Central memory CD8-positive, alpha-beta T cell (primary cell): ENCODE data around the gene LY6G6C.
A peak's percentile ranks its signal among the peaks of the same experiment; 100 is the strongest.
"Not testable (repeated sequence)": the region's sequence is repeated elsewhere in the genome, so short reads cannot be mapped to it uniquely, and the experiment has no call there.

ENCODE experiments used
- ATAC-seq: fragments of 150-1000 bp; cut with Tn5 transposase; replicated peaks from 2 replicates; pipeline ENCODE4 v1.10.0; 2022; ENCODE audit warnings: mild to moderate bottlenecking, moderate FRiP score, moderate number of reproducible peaks; ENCODE audit not compliant: poor library complexity, severe bottlenecking; ENCODE audit errors: extremely low read depth
- DNase-seq, 2 donors: peaks; one replicate each; pipeline ENCODE4 v3.0.0; 2021; ENCODE audit warnings: low spot score in 2 of 2
- H3K27ac Mint-ChIP-seq: one replicate; pipeline ENCODE4 v1.8.0; 2022; ENCODE audit warnings: low read depth, mild to moderate bottlenecking, moderate library complexity, mixed read lengths
- H3K27me3 Mint-ChIP-seq: one replicate; pipeline ENCODE4 v1.8.0; 2022; ENCODE audit warnings: mixed read lengths
- H3K36me3 Mint-ChIP-seq: one replicate; pipeline ENCODE4 v1.8.0; 2022; ENCODE audit warnings: mild to moderate bottlenecking, moderate library complexity, mixed read lengths; ENCODE audit not compliant: insufficient read depth
- H3K4me1 Mint-ChIP-seq: one replicate; pipeline ENCODE4 v1.8.0; 2022; ENCODE audit warnings: mixed read lengths
- H3K4me3 Mint-ChIP-seq: one replicate; pipeline ENCODE4 v1.8.0; 2022; ENCODE audit warnings: mild to moderate bottlenecking, moderate library complexity, mixed read lengths
- H3K9me3 Mint-ChIP-seq: one replicate; pipeline ENCODE4 v1.8.0; 2022; ENCODE audit warnings: mixed read lengths

The LY6G6C gene

DNA sequence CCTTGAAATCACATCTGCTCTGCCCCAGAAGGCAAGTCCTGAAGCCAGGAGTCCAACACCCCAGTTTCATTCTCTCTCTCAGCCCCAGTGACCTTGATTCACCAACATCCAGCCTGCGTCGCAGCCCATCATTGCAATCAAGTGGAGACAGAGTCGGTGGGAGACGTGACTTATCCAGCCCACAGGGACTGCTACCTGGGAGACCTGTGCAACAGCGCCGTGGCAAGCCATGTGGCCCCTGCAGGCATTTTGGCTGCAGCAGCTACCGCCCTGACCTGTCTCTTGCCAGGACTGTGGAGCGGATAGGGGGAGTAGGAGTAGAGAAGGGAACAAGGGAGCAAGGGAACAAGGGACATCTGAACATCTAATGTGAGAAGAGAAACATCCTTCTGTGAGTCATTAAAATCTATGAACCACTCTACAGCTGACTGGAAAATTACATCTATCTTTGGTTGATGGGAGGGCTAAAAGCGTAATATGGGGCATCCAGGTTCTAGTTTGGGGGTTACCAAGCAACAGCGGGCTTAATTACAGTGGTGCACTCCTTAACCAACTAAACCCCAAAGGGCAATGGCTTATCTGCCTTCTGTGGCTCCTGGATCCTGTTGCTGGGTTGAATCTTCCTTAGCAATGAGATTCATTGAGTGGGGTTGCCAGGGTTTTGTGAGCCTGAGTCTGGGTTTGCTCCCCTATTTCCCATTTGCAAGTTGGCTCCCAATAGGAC, 3.9 kb downstream of the LY6G6C start:
- ATAC-seq (no peak), DNase-seq (no peak)
- no peaks in the 10 kb centered on the region for H3K9me3 Mint-ChIP-seq

DNA sequence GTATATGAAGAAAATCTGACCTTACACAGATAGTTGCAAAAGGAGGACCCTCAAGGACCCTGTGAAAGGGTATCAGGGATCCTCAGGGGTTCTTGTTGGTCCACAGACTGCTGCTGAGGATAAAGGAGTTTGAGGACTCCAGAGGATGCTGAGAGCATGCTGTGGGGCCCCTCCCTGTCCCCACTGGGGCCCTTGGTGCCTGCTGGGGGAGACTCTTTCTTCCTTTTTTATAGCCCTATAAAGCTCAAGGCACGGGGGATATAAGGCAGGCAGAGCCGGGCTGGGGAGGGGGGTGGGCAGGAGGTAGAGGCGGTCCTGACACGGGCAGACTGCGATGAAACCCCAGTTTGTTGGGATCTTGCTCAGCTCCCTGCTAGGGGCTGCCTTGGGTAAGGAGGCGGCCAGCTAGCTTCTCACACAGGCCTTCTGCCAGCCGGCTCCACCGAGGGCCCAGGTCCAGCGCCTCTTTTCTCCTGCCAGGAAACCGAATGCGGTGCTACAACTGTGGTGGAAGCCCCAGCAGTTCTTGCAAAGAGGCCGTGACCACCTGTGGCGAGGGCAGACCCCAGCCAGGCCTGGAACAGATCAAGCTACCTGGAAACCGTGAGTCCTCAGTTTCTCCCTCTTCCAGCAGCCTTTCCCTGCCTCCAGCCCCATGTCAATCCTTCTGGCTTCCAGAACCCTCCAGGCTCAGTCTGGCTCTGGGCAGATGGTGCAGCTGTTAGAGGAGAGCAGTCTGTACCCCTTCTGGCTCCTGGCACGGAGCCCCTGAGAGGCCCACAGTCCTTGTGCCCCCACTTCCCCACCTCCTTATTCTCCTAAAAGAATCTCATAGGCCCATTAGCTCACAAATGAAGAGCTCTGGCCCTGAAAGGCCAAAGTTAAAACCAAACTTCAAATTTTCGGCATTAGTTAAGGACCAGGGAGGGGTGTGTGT, 6.3 kb downstream of the LY6G6C start, which contains the start of gene LY6G6D:
Gene LY6G6D, plus strand, starts transcription at position 327 of the 937 bp plus-strand sequence. Its CDS starts 8 bp downstream, at position 335.
- H3K9me3 Mint-ChIP-seq, result no peaks in the 10 kb centered on the region
- ATAC-seq (no peak), DNase-seq (no peak)
- no peaks in the 10 kb centered on the region for H3K27me3 Mint-ChIP-seq
- no peak within 1 kb of the TSS for H3K27ac Mint-ChIP-seq
- no peak within 1 kb of the TSS for H3K4me3 Mint-ChIP-seq
- H3K4me1 Mint-ChIP-seq, result peaks cover 17% of the 10 kb centered on the region
- H3K36me3 Mint-ChIP-seq, result no peaks in the 10 kb centered on the region

More for the DNA sequence above, 3.9 kb downstream of the LY6G6C start:
- Mint-ChIP-seq H3K27me3 (no peaks in the 10 kb centered on the region), H3K27ac (no peak overlapping the region), H3K4me3 (no peak overlapping the region), H3K36me3 (no peaks in the 10 kb centered on the region), H3K4me1 (no peaks in the 10 kb centered on the region)

- Mint-ChIP-seq H3K9me3 (no peaks in the 10 kb centered on the region), H3K27me3 (no peaks in the 10 kb centered on the region), H3K4me3 (no peak overlapping the region), H3K27ac (no peak overlapping the region), H3K4me1 (peaks cover 17% of the 10 kb centered on the region), H3K36me3 (no peaks in the 10 kb centered on the region)
- ATAC-seq (no peak), DNase-seq (no peak)
These were observed 7.4 kb downstream of the LY6G6C start for GRCh38 chr6:31713991-31714684.

DNA sequence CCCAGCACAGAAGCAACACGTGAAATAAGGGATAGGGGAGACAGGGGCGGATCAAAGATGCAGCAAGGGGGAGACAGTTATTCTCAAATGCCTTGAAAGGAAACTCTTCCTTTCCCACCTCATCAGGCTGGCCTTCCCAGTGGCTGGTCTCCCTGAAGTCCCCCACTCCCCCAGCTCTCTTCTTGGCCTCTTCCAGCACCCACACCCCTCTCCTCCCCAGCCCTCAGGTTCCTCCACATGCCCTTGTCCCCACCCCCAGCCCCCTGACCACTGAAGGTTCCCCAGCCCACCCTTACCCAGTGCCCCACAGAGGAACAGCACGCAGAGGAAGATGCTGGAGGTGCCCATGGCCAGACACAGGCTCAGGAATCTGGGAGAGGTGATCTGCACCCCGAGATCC, 8.1 kb downstream of the LY6G6C start:
- H3K4me3 Mint-ChIP-seq, result no peak overlapping the region
- H3K36me3 Mint-ChIP-seq, result no peaks in the 10 kb centered on the region
- no peak overlapping the region for H3K27ac Mint-ChIP-seq
- H3K27me3 Mint-ChIP-seq, result no peaks in the 10 kb centered on the region
- ATAC-seq, result no peak
- H3K4me1 Mint-ChIP-seq, result peaks cover 17% of the 10 kb centered on the region
- no peak for DNase-seq
- no peaks in the 10 kb centered on the region for H3K9me3 Mint-ChIP-seq

GRCh38 chr6:31712296-31712695, 9.2 kb downstream of the LY6G6C start:
- Mint-ChIP-seq H3K36me3 (no peaks in the 10 kb centered on the region), H3K4me3 (no peak overlapping the region), H3K4me1 (peaks cover 17% of the 10 kb centered on the region), H3K27ac (peak overlapping the region; percentile 65), H3K27me3 (no peaks in the 10 kb centered on the region), H3K9me3 (no peaks in the 10 kb centered on the region)
- ATAC-seq (no peak), DNase-seq (no peak)

GRCh38 chr6:31711233-31711632, 10.3 kb downstream of the LY6G6C start:
- Mint-ChIP-seq H3K36me3 (no peaks in the 10 kb centered on the region), H3K4me1 (peaks cover 17% of the 10 kb centered on the region), H3K27ac (peak overlapping the region; percentile 47), H3K4me3 (no peak overlapping the region), H3K27me3 (no peaks in the 10 kb centered on the region), H3K9me3 (no peaks in the 10 kb centered on the region)
- DNase-seq (no peak), ATAC-seq (no peak)

DNA sequence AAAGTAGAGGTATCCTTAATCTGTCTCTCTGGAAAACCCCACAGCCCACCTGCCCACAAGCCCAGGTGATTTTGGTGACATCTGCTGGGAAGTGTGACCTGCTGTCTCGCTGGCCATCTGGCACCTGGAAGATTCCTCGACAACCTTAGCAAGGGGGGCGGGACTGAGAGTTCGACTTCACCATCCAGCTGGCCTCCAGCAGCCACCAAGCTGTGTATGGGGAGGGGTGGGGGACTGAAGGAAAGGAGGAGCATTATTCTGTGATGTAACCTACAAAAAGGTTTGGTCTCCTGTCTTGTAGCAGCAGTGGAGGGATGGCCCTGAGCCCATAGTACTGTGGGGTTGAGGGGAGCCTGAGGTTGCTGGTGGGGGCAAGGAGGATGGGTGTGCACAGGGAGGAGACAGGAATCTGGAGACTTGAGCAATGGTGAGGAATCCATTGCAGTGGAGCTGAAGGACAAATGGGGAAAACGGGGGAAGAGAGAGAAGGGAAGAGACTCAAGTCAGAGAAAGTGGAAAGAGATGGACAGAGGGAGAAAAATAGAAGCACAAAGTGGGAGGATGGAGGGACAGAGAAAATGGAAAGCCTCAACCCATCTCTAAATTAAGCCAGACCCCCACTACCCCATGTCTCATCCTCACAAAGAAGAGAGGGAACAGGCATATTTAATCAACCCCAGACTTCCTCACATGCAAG, 10.9 kb downstream of the LY6G6C start:
- Mint-ChIP-seq H3K9me3 (no peaks in the 10 kb centered on the region), H3K27me3 (no peaks in the 10 kb centered on the region), H3K36me3 (no peaks in the 10 kb centered on the region), H3K4me3 (no peak overlapping the region), H3K4me1 (peaks cover 17% of the 10 kb centered on the region), H3K27ac (peak overlapping the region; percentile 47)
- no peak for ATAC-seq
- DNase-seq, result no peak

GRCh38 chr6:31709157-31709556, 12.4 kb downstream of the LY6G6C start:
- H3K4me3 Mint-ChIP-seq, DNase-seq, H3K27me3 Mint-ChIP-seq, H3K27ac Mint-ChIP-seq, H3K36me3 Mint-ChIP-seq, ATAC-seq, H3K9me3 Mint-ChIP-seq: not testable (repeated sequence)
- H3K4me1 Mint-ChIP-seq, result peaks cover 17% of the 10 kb centered on the region

DNA sequence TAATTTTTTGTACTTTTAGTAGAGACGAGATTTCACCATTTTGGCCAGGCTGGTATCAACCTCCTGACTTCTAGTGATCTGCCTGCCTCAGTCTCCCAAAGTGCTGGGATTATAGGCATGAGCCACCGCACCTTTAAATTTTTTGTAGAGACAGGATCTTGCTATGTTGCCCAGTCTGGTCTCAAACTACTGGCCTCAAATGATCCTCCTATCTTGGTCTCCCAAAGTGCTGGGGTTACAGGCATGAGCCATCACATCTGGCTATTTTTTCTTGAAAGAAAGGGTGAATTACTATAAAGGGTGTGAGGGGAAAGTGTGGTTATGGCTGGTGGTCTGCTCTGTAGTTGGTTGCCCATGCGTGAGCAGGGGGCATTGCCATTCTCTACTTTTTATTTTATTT, 13.3 kb downstream of the LY6G6C start:
- ATAC-seq, result no peak
- H3K36me3 Mint-ChIP-seq, result peaks cover 2% of the 10 kb centered on the region
- H3K4me1 Mint-ChIP-seq, result peaks cover 21% of the 10 kb centered on the region
- no peaks in the 10 kb centered on the region for H3K9me3 Mint-ChIP-seq
- DNase-seq, result no peak
- no peak overlapping the region for H3K27ac Mint-ChIP-seq
- no peak overlapping the region for H3K4me3 Mint-ChIP-seq
- H3K27me3 Mint-ChIP-seq, result no peaks in the 10 kb centered on the region

GRCh38 chr6:31707701-31708100, 13.8 kb downstream of the LY6G6C start:
- no peak for DNase-seq
- Mint-ChIP-seq H3K9me3 (no peaks in the 10 kb centered on the region), H3K27me3 (no peaks in the 10 kb centered on the region), H3K4me3 (no peak overlapping the region), H3K36me3 (peaks cover 6% of the 10 kb centered on the region), H3K4me1 (peaks cover 23% of the 10 kb centered on the region), H3K27ac (no peak overlapping the region)
- no peak for ATAC-seq

GRCh38 chr6:31706599-31706998, 14.9 kb downstream of the LY6G6C start, which contains the start of gene LY6G6F:
Gene LY6G6F (plus strand): TSS chr6:31706866. CDS start chr6:31706907, 41 bp downstream.
- H3K36me3 Mint-ChIP-seq, result peaks cover 11% of the 10 kb centered on the region
- no peak within 1 kb of the TSS for H3K4me3 Mint-ChIP-seq
- H3K27ac Mint-ChIP-seq, result no peak within 1 kb of the TSS

DNA sequence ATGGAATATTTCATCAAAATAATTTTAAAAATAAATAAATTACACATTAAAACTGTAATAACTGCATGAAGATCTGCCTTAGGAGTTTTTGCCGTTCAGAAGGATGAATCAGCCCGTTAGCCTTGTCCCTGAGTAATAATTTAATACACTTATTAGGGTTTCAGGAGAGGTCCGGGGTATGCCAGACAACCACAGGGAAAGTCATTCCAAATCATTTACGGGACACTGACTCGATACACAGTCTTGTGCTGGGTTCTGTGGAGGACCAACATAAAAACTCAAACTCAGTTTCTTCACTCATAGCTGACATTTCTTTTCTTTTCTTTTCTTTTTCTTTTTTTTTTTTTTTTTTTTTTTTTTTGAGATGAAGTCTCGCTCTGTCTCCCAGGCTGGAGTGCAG, 15.6 kb downstream of the LY6G6C start:
- no peak for ATAC-seq
- Mint-ChIP-seq H3K9me3 (no peaks in the 10 kb centered on the region), H3K27me3 (no peaks in the 10 kb centered on the region)

More at GRCh38 chr6:31706599-31706998, 14.9 kb downstream of the LY6G6C start, which contains the start of gene LY6G6F:
- ATAC-seq, result no peak
- Mint-ChIP-seq H3K27me3 (no peaks in the 10 kb centered on the region), H3K4me1 (peaks cover 28% of the 10 kb centered on the region), H3K9me3 (no peaks in the 10 kb centered on the region)
- DNase-seq, result no peak

More for the DNA sequence above, 15.6 kb downstream of the LY6G6C start:
- Mint-ChIP-seq H3K27ac (no peak overlapping the region), H3K36me3 (peaks cover 14% of the 10 kb centered on the region), H3K4me1 (peaks cover 28% of the 10 kb centered on the region), H3K4me3 (no peak overlapping the region)
- DNase-seq, result no peak
